8988T (cell line): ENCODE measurements around the gene RABL6.
A peak's percentile ranks its signal among the peaks of the same experiment; 100 is the strongest.
"Not testable (repeated sequence)": the region's sequence is repeated elsewhere in the genome, so short reads cannot be mapped to it uniquely, and the experiment has no call there.

Experiments used
- DNase-seq: peaks from one replicate; pipeline ENCODE4 v3.0.0; 2011

RABL6 gene

GRCh38 chr9:136860933-136861873 is 53.5 kb downstream of the RABL6 start:
- DNase-seq, result peak; percentile 5

GRCh38 chr9:136861874-136862457 is 54.2 kb downstream of the RABL6 start:
- peak; percentile 17 for DNase-seq

GRCh38 chr9:136862849-136863622 is 55.3 kb downstream of the RABL6 start:
- DNase-seq, result no peak

- no peak for DNase-seq
Measured at GRCh38 chr9:136863623-136864273, 56.0 kb downstream of the RABL6 start.

GRCh38 chr9:136865041-136865767 is 57.5 kb downstream of the RABL6 start:
- peak; percentile 8 for DNase-seq

GRCh38 chr9:136865768-136866103 is 58.0 kb downstream of the RABL6 start:
- DNase-seq, result peak; percentile 26

GRCh38 chr9:136866898-136867421 is 59.2 kb downstream of the RABL6 start:
- DNase-seq, result not testable (repeated sequence)

GRCh38 chr9:136867480-136867879 is 59.7 kb downstream of the RABL6 start:
- no peak for DNase-seq

- no peak for DNase-seq
Measured at GRCh38 chr9:136867917-136868316, 60.2 kb downstream of the RABL6 start.

GRCh38 chr9:136868644-136869043 is 60.9 kb downstream of the RABL6 start:
- DNase-seq, result no peak

GRCh38 chr9:136869611-136870010 is 61.9 kb downstream of the RABL6 start:
- DNase-seq, result not testable (repeated sequence)

GRCh38 chr9:136875155-136875554 is 67.4 kb downstream of the RABL6 start:
- DNase-seq, result no peak

GRCh38 chr9:136876476-136876875 is 68.7 kb downstream of the RABL6 start:
- DNase-seq, result no peak

- DNase-seq, result no peak
Measured at GRCh38 chr9:136880651-136881050, 72.9 kb downstream of the RABL6 start.

GRCh38 chr9:136881691-136882108 is 74.0 kb downstream of the RABL6 start:
- no peak for DNase-seq

GRCh38 chr9:136882109-136882946 is 74.6 kb downstream of the RABL6 start:
- DNase-seq, result peak; percentile 86

GRCh38 chr9:136882947-136883283 is 75.2 kb downstream of the RABL6 start:
- not testable (repeated sequence) for DNase-seq

GRCh38 chr9:136883670-136884069 is 75.9 kb downstream of the RABL6 start:
- not testable (repeated sequence) for DNase-seq

GRCh38 chr9:136885950-136886578 is 78.3 kb downstream of the RABL6 start, which contains the start of gene TRAF2:
TRAF2 (plus strand) TSS chr9:136886516; CDS start chr9:136898741, 12,225 bp downstream.
- DNase-seq, result peak; percentile 100
